ENCODE data around the gene NEURL1.
"Not testable (repeated sequence)": the region's sequence is repeated elsewhere in the genome, so short reads cannot be mapped to it uniquely, and the experiment has no call there.

Gene NEURL1

DNA sequence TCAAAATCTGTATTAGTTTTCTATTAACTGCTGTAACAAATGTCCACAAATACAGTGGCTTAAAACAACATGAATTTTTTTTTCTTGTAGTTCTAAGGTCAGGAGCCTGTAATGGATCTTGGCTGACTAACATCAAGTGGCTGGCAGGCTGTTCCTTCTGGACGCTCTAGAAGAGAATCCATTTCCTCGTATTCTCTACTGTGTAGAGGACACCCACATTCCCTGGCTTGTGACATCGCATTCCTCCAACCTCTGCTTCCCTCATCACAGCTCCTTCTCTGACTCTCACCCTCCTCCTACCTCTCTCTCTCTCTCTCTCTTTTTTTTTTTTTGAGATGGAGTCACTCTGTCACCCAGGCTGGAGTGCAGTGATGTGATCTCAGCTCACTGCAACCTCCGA, 30.0 kb upstream of the NEURL1 start:
- no peak for DNase-seq (ENCODE audit: low read depth in 2 of 2)

DNA sequence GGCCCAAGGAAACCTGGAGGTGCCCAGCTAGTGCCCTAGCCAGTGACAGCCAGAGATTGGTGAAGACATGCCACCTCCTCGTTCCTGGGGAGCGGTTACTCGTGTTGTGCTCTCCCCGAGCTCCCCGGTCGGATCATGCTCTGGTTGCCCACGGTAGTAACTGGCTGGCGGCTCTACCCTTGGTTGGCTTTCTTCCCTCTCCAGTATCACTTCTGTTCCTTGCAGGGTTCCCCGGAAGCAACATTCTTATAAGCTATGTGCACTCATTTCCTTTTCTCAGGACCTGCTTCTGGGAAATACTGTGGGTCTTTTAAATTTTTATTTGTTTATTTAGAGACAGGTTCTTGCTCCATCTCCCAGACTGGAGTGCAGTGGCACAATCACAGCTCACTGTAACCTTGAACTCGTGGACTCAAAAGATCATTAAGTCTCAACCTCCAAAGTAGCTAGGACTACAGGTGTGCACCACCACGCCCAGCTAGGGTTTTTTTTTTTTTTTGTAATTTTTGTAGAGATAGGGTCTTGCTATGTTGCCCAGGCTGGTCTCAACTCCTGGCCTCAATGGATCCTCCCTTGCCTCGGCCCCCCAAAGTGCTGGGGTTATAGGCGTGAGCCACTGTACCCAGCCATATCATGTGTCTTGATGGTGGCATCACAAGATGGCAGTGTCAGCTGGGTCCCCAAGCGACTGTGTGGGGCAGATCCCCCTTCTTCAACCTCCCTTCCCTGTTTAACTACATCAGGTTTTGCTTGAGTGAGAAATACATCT, 27.9 kb upstream of the NEURL1 start:
- DNase-seq (ENCODE audit: low read depth in 2 of 2): no peak

DNA sequence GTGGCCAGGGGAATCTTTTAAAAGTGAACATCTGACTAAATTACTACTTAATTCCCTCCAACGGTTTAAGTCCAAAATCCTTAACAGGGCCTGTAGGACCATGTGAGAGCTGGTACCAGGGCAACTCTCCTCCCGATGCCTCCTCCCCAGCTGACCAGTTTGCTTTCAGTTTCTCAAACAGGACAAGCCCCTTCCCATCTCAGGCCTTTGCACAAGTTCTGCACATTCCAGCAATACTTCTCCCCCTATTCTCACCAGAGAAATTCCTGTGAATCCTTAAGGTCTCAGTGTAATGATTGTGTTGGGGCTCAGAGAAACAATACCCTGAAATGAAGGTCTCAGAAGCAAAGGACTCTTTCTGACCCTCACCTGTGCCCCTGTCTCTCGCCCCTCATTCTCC, 26.8 kb upstream of the NEURL1 start:
- no peak for DNase-seq (ENCODE audit: low read depth in 2 of 2)

DNA sequence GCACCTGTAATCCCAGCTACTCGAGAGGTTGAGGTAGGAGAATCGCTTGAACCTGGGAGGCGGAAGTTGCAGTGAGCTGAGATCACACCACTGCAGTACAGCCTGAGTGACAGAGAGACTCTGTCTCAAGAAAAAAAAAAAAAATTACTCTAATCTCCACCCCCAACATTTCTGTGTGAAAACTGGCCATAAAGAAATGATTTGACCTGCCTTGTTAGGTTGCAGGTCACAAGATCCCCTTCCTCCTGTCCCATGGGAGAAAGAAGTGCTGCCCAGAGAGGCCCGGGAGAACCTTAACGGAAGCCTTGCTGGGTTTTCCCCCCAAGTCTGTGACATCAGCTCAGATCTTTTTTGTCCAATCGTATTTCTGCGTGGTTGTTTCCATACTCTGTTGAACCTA, 26.1 kb upstream of the NEURL1 start:
- no peak for DNase-seq (ENCODE audit: low read depth in 2 of 2)

DNA sequence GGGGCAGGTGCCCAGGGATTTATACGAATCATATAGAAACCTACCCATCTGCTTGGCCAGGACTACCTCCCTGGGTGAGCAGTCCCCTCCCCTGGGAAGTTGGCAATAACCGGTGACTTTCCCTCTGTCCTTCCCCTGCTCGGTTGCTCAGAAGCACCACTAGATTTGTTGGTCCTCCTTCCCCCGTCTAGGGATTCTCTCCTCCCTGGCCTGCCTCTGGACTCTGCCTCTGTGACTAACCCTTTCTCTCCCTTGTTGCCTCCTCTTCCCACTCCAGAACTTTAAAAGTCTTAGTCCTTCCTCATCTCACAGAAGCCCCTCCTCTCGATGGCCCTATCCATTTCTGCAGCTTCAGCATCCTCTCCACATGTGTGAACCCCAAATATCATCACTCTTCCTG, 24.3 kb upstream of the NEURL1 start:
- DNase-seq (ENCODE audit: low read depth in 2 of 2): no peak

DNA sequence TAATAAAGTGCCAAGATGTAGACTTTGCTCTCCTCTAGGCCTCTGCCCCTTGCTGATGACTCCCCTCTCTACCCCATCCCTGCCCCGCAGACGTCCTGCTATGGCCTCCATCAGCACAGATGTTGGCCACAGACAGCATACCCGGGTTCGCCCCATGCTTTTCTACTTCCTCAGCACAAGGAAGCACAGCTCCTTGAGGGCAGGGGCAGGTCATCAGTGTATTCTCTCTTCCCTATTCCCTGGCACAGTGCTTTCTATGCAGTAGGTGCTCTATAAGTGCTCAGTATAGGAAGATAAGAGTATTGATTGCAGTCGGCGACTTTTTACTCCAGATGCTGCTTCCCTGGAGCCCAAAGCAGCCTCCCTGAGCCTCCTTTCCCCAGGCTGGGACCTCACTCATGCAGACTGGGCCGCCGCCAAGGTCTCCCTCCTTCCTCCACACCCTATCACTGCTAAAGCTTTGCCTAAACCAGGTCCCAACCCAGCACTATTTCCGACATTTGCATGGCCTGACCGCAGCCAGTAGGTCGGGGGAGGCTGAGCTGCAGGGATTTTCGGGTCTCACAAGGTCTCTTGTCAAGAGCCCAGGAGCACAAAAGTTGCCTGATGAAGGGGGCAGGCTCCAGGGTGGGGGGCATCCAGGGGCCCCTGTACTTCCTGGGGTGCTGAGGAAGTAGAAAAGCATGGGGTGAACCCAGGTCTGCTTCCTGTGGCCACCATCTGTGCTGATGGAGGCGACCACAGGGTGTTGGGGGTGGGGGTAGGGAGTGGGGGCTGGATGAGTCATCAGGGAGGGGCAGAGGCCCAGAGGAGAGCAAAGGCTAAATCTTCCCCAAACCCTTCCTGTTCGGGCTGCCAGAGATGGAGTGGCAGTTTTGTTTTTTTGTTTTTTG, 22.5 kb upstream of the NEURL1 start:
- DNase-seq (ENCODE audit: low read depth in 2 of 2): peak; percentile 30 to 54

DNA sequence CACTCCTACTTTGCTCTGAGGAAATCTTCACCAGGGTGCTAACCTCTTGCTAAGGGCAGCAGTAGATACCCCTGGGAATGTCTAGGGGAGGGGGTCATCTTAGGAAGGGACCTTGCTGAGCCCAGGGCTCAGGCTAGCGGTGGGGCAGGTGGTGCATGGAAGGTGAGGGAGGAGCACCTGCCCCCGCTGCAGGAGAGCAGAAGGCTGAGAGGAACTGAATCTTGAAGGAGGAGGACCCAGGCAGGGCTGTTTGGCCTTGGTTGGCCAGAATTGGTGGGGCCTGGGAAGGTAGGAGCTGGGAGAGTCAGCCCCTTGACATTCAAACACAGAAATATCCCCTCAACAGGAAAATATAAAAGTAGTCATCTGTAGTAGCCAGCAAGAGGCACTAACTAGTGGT, 21.5 kb upstream of the NEURL1 start:
- DNase-seq (ENCODE audit: low read depth in 2 of 2): no peak

DNA sequence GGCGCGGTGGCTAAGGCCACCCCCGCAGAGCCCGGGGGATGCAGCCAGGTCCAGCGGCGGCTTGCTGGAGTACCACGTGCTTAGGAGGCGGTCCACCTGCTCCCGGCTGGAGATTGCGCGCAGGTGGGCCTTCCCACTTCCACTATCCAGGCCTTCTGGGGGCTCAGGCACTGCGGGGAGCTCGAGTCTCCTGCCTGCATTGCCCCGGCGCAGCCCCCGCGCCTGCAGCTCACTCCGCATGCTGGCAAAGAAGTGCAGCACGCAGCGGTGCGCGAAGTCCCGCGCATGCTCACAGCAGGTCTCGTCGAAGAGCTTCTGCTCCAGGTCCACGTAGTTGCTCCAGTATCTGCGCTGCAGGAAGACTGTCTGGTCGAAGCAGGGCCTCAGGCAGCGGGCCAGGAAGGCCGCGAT, 20.2 kb upstream of the NEURL1 start:
- DNase-seq (ENCODE audit: low read depth in 2 of 2): no peak

DNA sequence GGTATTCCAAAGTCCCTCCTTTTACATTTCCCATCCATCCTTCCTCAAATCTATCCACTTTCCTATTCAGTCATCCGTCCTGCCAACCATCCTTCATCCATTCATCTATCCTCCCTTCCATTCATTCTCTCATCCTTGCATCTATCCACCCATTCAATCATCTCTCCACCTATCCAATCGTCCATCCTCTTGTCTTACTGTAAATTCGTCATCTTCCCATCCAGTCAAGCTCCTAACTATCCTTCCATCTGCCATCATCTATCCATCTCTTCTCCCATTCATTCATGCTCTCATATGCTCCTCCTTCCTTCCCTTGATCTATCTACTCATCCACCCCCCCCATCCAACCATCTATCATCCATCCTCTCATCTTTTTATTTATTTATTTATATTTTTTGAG, 19.4 kb upstream of the NEURL1 start:
- no peak for DNase-seq (ENCODE audit: low read depth in 2 of 2)

DNA sequence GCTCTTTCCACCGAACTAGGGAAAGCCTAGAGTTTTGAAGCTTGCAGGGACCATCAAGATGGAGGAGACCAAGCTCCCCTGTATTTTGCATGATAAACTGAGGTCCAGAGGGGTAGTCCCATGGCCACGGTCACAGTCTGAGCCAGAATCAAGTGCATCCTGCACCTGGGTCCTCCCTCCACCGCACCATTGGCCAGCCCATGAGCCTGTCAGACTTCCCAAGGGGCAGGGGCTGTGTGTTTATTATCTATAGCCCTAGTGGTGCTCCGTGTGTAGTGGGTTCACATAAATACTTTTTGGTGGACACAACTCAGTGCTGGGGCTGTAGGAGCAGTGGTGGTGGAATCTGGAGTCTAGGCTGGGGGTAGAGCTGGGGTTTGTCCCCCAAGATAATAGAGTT, 18.1 kb upstream of the NEURL1 start:
- no peak for DNase-seq (ENCODE audit: low read depth in 2 of 2)

DNA sequence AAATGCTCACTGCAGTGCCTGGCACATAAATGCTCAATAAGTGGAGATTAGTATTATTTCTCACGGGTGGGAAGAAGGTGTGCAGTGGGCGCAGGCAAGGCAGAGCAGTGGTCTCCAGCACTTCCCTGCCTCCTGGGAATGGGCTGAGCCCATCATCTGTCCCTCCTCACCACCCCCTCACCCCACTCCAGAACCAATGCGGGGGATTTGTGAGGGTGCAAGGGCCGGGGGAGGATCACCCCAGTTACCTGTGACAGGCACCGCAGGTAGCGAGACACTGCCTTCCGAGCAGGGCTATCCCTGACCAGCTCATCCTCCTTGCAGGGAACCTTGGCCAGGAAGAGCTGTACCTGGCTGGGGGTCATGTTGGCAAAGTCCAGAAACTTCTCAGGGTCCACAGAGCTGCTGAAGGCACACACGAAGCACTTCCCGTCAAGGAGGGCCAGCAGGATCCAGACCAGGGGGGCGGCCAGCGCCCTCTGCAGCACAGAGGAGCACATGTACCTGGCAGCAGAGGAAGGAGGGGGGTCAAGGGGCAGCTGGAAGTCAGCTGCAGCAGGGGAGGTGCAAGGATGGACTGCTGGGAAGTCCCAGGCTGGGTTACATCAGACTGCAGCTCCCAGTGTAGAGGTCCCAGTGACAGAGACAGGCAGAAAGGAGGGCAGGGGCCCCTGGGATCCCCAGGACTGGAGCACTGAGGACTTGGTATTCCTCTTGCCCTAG, 17.3 kb upstream of the NEURL1 start:
- no peak for DNase-seq (ENCODE audit: low read depth in 2 of 2)

DNA sequence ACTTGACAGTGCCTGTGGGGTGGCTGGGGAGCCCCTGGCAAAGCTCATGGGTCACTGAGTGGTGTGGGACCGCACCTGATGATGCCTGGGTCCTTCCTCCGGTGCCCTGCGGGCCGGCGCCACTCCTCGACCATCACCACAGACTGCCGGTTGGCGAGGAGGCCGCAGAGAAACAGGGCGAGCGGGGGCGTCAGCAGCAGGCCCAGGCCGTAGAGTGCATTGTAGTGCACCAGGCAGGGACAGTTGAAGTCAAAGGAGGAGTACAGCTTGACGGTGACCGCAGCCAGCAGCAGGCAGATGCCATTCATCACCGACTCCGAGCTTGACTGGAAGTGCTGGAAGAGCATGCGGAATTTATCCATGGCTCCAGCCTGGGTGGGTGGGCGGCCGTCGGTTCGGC, 14.8 kb upstream of the NEURL1 start:
- DNase-seq (ENCODE audit: low read depth in 2 of 2): no peak

DNA sequence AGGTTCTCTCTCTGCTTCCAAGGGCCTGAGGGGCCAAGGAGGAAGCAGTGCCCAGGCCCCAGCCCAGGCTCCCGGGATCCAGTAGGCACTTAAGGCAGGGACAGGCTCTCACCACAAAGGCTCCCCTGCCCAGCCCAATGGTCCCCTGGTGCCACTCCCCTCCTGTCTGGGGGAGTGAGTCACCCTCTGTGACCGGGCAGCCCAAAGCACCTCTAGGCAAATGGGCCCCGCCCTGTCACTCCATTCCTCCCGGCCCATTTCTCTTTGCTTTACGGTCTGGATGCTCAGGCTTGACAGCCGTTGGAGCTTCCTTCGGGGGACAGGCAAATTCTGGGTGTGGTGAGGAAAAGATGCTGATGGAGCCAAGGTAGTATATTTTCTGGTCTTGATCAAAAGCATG, 14.4 kb upstream of the NEURL1 start, which contains the start of gene CALHM3:
CALHM3 (minus strand) TSS at position 106 of the 400 bp plus-strand sequence. CDS start 208 bp downstream, outside the sequence.
- no peak for DNase-seq (ENCODE audit: low read depth in 2 of 2)

DNA sequence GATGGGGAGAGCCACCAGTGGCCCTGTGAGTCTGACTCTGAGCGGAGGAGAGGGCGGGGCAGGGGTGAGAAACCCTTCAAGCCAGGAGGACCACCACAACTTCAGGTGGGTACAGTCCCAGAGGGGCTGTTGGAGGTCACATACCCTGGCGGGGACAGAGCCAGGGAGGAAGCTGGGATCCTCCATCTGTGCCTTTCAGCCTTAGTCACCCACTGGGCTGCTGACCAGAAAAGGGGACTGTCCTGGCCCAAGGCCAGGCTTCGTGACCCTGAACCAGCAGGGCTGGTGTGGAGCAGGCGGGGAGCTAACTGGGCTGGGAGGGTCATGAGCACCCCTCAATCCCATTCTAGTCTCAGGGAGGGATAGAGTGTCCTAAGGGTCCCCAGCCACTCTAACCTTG, 13.0 kb upstream of the NEURL1 start:
- no peak for DNase-seq (ENCODE audit: low read depth in 2 of 2)

DNA sequence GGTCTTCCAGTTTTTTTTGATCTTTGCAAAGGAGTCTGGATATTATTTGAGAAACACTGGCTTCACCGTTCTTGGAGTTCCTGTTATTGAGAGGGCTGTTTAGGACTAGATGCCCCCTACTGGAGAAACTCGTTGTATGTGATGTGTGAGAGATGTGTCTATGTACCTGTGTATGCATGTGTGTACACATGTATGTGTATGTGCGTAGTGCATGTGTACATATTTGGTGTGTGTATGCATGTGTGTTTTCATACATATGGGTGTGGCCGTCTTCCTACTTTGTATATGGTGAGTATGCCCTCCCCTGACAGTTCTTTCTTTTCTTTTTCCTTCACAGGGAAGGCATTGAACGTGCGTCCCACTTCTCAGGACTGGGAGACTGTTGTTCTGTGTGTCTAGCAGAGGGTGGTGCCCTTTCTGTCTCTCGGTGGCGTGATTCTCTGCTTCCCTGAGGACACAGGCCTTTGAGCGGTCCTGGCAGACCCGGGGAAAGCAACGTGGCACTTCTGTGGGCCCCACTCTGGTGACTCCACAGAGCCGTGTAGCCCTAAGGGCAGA, 11.5 kb upstream of the NEURL1 start:
- no peak for DNase-seq (ENCODE audit: low read depth in 2 of 2)

DNA sequence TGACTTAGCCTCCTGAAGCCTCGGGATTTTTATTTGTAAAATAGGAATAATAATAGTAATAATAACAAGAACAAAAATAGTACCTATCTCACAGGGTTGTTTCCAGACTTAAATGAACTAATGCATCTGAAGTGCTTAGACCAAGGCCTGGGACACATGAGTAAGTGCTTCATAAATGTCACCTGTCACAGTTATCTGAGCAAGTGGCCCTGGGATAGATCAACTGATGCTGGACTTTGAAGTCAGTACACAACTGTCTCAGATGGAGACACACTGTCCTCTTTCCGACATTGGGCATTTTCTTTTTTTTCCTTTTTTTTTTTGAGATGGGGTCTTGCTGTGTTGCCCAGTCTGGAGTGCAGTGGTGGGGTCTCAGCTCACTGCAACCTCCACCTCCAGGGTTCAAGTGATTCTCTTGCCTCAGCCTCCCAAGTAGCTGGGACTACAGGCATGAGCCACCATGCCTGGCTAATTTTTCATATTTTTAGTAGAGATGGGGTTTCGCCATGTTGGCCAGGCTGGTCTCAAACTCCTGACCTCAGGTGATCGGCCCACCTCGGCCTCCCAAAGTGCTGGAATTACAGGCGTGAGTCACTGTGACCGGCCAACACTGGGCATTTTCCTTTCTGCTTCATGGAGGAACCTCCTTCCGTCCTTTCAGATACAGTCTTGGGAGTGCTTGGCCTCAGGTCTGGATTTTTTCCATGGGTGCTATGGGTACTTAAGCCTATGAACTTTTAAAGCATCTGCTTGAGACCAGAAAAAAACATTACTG, 6.7 kb upstream of the NEURL1 start:
- not testable (repeated sequence) for DNase-seq (ENCODE audit: low read depth in 2 of 2)

DNA sequence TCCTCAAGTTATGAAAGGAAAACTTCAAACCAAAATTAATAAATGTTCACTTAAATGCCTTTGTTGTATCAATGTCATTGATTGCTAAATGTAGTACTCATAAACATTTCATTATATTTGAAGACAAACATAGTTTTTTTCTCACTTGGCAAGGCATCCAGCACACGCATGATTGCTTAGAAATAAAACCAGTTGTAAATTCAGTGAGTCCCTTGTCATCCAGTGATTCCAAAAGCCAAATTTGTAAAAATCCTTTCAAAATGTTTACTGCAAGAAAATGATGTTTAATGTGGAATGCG, 6.1 kb upstream of the NEURL1 start:
- DNase-seq (ENCODE audit: low read depth in 2 of 2): no peak

DNA sequence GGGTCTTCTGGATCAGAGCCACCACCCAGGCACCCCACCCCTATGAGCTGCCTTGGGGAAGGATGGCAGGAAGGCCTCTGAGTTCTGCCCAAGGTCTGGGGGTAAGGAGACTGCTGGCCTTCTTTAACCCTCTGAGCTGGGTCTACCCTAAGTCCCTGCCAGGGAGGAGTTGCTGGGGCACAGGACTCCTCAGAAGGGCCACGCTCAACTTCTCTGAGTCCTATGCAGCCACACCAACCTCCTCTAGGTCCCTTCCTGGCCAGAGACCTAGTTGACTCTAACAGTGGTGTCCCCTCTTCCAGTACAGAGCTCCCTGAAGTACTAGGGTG, 2.6 kb upstream of the NEURL1 start:
- no peak for DNase-seq (ENCODE audit: low read depth in 2 of 2)

DNA sequence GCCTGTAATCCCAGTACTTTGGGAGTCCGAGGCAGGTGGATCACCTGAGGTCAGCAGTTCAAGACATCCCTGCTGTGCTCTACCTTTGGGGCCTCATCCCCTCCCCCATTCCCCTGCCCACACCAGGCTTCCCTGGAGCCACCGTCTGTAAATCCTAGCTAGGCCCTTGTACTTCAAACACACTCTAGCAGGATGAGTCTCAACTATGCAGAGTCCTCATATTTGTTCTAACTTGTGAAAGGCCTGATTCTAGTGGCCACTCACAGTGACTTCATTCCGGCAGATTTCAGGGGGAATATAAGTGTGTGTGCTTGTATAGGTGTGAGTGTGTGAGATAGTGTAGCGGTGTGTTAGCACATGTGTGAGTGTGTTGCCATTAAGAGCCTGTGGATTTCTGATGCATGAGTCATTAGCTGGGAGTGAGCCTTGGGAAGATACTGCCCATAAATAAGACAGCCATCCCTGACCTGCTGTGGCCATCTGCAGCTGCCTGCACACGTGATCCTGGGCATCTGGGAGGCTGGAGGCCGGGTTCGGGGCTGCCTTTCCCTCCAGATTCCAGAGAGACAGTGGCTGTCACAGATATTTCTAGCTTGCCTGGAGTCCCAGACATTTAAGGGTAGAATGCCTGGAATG, 1.7 kb upstream of the NEURL1 start:
- DNase-seq (ENCODE audit: low read depth in 2 of 2): no peak

DNA sequence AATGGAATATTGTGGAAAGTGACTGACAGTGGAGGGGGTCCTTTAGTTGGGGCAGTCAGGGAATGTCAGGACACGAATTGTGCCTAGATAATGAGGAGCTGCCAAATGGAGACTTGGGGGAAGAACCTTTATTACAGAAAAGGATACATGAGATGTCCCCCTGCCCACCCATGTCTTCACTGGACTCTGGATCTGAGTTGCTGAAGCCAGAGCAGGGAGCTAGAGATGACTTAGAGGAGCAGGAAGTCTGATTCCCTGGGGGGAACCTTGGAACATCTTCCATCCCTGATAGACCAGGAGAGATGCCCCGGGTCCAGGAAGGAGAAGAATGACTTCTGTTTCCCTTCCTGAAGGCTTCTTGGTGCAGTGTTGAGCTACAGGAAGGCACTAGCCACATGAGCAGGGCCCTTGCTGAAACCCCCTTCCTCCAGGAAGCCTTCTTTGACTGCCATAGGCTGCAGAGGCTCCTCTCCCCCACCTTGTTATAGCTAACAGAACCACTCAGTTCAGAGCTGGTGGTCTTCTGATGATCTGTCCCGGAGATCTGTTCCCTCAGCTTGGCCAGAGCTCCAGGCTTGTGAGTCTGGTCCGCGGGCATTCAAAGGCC, 747 bp upstream of the NEURL1 start:
- no peak for DNase-seq (ENCODE audit: low read depth in 2 of 2)
